ENCODE data around the gene STX16. TPM values are rescaled to one million over a fixed set of nuclear protein-coding genes. Genes with fewer than 3 reads are reported as not detected.

The STX16 gene
- total RNA-seq, 1 experiment from 2014 or later, result 38.0 TPM

DNA sequence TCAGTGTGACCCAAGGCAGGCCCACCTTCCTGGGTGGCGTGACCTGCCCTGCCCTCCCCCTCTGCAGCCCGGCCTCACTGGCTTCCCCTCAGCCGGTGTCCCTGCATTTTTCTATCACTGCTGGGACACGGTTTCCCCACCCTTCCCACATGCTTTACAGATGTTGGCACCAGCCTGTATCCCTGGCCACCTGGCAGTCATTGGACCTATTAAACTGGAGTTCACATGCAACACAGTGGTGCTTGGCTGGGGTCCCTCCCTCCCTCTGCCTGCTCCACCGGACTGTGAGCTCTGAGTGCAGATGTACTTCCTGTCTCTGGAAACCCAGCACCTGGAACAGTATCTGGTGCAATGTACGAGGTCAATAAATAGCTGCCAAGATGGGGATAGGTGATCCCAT lies 25.5 kb upstream of the STX16 start:
- DNase-seq, result no peak
- Histone ChIP-seq H3K4me1 (peaks cover 35% of the 10 kb centered on the region), H3K36me3 (no peaks in the 10 kb centered on the region), H3K27ac (no peak overlapping the region), H3K9me3 (replicated peaks) (no peaks in the 10 kb centered on the region), H3K4me3 (no peak overlapping the region), H3K27me3 (no peaks in the 10 kb centered on the region)

DNA sequence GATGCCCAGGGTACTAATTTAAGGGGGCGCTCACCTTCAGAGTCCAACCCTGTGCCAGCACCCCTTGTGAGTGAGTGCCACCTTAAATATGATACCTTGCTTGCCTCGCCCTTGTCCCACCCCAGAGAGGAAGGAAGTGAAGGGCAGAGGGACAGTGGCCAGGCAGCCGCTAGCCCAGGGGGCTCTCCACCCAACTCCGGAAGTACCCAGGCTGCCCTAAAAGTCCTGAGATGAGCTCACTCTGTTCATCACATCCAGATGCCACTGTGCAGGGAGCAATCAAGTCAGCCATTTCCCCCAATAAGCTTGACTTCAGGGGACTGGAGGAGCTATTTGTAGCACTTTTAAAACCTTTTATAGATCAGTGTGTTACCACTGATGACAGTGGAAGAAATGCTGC lies 25.0 kb upstream of the STX16 start:
- Histone ChIP-seq H3K4me1 (peaks cover 38% of the 10 kb centered on the region), H3K4me3 (no peak overlapping the region), H3K27ac (no peak overlapping the region), H3K9me3 (replicated peaks) (no peaks in the 10 kb centered on the region), H3K27me3 (no peaks in the 10 kb centered on the region), H3K36me3 (no peaks in the 10 kb centered on the region)
- DNase-seq, result no peak

DNA sequence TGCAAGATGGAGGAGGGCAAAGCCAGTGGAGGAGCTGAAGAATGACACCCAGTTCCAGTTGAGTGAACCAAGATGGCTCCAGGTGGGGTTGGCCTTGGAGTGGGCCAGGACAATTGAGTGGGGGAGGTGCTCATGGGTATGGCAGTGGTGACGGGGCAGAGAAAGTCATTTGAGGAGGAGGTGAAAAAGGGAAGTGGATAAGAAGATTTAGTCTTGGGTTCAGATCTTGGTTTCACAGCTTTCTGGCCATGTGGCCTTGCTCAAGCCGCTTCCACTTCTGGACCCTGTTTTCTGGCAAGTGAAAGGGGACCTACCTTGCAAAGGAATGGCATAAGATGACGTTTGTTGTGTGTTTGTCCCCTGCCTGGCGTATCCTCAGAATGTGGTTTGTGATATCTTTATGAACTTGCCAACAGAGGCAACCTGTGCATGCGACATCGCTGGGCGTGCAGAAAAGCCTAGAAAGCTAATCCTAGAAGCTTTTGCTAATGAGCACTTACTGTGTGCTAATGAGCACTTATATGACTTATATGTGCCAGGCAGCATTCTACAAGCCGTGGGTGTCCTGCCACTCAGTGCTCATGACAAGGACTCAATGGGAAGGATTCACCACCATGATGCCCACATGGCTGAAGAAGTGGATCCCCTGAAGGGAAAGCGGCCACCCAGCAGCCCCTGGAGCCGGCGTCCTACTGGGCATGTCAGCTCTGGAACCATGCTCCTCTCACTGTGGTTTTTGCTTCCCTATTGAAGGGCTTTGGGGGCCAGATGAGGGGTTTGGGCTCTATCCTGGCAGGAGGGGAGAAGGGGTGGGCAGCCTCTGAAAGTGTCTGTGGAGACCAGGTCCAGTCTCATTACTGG lies 23.6 kb upstream of the STX16 start:
- Histone ChIP-seq H3K27ac (no peak overlapping the region), H3K9me3 (replicated peaks) (no peaks in the 10 kb centered on the region), H3K4me3 (no peak overlapping the region), H3K27me3 (no peaks in the 10 kb centered on the region), H3K36me3 (no peaks in the 10 kb centered on the region), H3K4me1 (peaks cover 38% of the 10 kb centered on the region)
- DNase-seq, result no peak

DNA sequence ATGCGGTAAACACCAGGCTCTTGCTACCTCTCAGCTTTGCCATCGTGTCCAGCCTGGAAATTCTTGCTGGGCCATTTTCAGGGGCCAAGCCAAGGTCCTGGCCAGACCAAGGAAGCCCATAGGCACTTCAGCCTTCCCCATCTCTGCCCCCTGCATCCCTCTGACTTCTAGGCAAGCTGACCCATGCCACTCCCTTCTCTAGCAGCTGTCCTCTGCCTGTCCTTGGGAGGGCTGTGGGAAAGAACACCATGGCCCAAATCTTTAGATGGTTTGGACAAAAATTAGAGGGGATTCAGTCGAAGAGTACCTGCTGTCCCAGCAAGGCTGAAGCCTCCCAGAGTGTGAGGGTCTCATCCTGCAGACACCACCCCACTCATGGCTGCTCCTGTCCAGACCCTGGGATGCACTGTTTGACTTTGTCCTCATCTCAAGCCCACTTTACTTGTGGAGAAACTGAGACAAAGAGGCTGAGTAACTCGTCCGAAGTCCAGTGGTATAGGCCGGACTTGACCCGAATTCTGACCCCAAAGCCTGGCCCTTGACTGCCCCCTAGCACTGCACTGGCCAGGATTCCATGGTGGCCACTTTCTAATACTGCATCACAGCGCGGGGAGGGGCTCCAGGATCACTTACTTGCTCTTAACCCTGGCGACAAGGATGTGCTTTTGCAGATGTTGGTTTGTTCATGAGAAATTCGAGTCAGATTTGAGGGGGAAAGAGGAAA lies 22.4 kb upstream of the STX16 start:
- Histone ChIP-seq H3K4me3 (no peak overlapping the region), H3K4me1 (peaks cover 35% of the 10 kb centered on the region), H3K9me3 (replicated peaks) (no peaks in the 10 kb centered on the region), H3K27me3 (no peaks in the 10 kb centered on the region), H3K27ac (peak overlapping the region; percentile 77), H3K36me3 (no peaks in the 10 kb centered on the region)
- DNase-seq, result peak in 1 of 2 experiments; percentile 54

- Histone ChIP-seq H3K36me3 (no peaks in the 10 kb centered on the region), H3K4me3 (no peak overlapping the region), H3K4me1 (peaks cover 32% of the 10 kb centered on the region), H3K27me3 (no peaks in the 10 kb centered on the region), H3K9me3 (replicated peaks) (no peaks in the 10 kb centered on the region), H3K27ac (peak overlapping the region; percentile 77)
- DNase-seq, result peak; percentile 91 to 94
Measured at GRCh38 chr20:58629215-58629580, 21.9 kb upstream of the STX16 start.

DNA sequence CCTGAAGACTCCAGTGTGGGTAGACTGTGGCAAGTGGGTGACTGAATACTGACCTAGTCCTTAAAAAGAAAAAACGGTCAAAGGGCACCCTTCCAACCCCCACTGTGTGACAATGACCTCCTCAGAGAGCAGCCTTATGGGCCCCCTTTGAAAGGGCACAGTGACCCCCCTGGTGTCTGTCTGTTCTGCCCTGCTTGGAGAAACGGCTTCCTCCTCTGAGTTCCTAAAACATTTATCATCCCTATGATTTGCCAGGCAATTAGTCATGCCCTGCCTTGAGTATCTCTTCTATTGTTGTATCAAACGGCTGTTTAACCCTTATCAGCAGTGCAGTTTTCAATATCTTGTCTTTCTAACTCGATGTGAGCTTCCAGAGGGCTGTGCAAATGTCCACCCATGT lies 21.0 kb upstream of the STX16 start:
- Histone ChIP-seq H3K27me3 (no peaks in the 10 kb centered on the region), H3K36me3 (no peaks in the 10 kb centered on the region), H3K27ac (peak overlapping the region; percentile 77), H3K4me3 (no peak overlapping the region), H3K4me1 (peaks cover 36% of the 10 kb centered on the region), H3K9me3 (replicated peaks) (no peaks in the 10 kb centered on the region)
- peak; percentile 48 to 68 for DNase-seq

- H3K4me1 ChIP-seq, result peaks cover 40% of the 10 kb centered on the region
Measured at GRCh38 chr20:58633161-58634053, 17.7 kb upstream of the STX16 start.

GRCh38 chr20:58634059-58634458 lies 17.0 kb upstream of the STX16 start:
- H3K4me1 ChIP-seq, result peaks cover 33% of the 10 kb centered on the region
- H3K9me3 ChIP-seq (replicated peaks), result no peaks in the 10 kb centered on the region
- no peak overlapping the region; the same call in 1 of the 2 replicates for H3K4me3 ChIP-seq
- H3K36me3 ChIP-seq, result no peaks in the 10 kb centered on the region
- H3K27ac ChIP-seq, result no peak overlapping the region
- DNase-seq, result no peak
- peaks cover 4% of the 10 kb centered on the region; the same call in 1 of the 2 replicates for H3K27me3 ChIP-seq

More at GRCh38 chr20:58633161-58634053, 17.7 kb upstream of the STX16 start:
- Histone ChIP-seq H3K4me3 (no peak overlapping the region), H3K9me3 (replicated peaks) (no peaks in the 10 kb centered on the region), H3K27me3 (peaks cover 4% of the 10 kb centered on the region; the same call in 1 of the 2 replicates), H3K36me3 (no peaks in the 10 kb centered on the region), H3K27ac (no peak overlapping the region)
- no peak for DNase-seq

GRCh38 chr20:58634521-58635278 lies 16.4 kb upstream of the STX16 start:
- Histone ChIP-seq H3K9me3 (replicated peaks) (no peaks in the 10 kb centered on the region), H3K4me3 (peak overlapping the region; percentile 31), H3K4me1 (peaks cover 27% of the 10 kb centered on the region), H3K27ac (no peak overlapping the region), H3K36me3 (no peaks in the 10 kb centered on the region), H3K27me3 (peaks cover 6% of the 10 kb centered on the region; the same call in 1 of the 2 replicates)
- DNase-seq, result peak; percentile 59 to 65

DNA sequence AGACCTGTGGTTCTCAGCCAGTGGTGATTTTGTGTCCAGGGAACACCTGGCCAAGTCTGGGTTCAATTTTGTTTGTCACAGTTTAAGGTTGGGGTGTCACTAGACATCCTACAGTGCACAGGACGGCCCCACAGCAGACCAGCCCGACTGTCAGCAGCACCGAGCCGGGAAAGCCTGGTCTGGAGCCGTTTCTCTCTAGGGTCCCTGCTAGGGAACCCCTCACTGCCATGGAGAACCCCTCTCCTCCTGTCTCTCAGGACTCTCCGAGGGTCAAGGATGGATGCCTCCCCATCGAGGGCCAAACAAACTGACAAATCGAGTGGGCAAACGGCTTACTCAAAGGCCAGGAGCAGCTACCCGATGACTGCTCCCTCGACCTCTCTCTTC lies 15.8 kb upstream of the STX16 start:
- DNase-seq, result no peak
- H3K27me3 ChIP-seq, result peaks cover 6% of the 10 kb centered on the region; the same call in 1 of the 2 replicates
- H3K27ac ChIP-seq, result no peak overlapping the region
- no peaks in the 10 kb centered on the region for H3K9me3 ChIP-seq (replicated peaks)
- peaks cover 21% of the 10 kb centered on the region for H3K4me1 ChIP-seq
- H3K4me3 ChIP-seq, result no peak overlapping the region
- H3K36me3 ChIP-seq, result no peaks in the 10 kb centered on the region

- Histone ChIP-seq H3K27ac (no peak overlapping the region), H3K4me1 (peaks cover 15% of the 10 kb centered on the region; the same call in 1 of the 2 replicates), H3K27me3 (peaks cover 9% of the 10 kb centered on the region), H3K9me3 (replicated peaks) (no peaks in the 10 kb centered on the region), H3K36me3 (no peaks in the 10 kb centered on the region), H3K4me3 (no peak overlapping the region)
- DNase-seq, result no peak
Measured at GRCh38 chr20:58636396-58636982, 14.6 kb upstream of the STX16 start.

- Histone ChIP-seq H3K27ac (no peak overlapping the region), H3K4me1 (peaks cover 15% of the 10 kb centered on the region; the same call in 1 of the 2 replicates), H3K9me3 (replicated peaks) (no peaks in the 10 kb centered on the region), H3K27me3 (peaks cover 9% of the 10 kb centered on the region), H3K36me3 (no peaks in the 10 kb centered on the region), H3K4me3 (no peak overlapping the region)
- DNase-seq, result peak in 1 of 2 experiments; percentile 37
Measured at GRCh38 chr20:58636983-58637421, 14.1 kb upstream of the STX16 start.

DNA sequence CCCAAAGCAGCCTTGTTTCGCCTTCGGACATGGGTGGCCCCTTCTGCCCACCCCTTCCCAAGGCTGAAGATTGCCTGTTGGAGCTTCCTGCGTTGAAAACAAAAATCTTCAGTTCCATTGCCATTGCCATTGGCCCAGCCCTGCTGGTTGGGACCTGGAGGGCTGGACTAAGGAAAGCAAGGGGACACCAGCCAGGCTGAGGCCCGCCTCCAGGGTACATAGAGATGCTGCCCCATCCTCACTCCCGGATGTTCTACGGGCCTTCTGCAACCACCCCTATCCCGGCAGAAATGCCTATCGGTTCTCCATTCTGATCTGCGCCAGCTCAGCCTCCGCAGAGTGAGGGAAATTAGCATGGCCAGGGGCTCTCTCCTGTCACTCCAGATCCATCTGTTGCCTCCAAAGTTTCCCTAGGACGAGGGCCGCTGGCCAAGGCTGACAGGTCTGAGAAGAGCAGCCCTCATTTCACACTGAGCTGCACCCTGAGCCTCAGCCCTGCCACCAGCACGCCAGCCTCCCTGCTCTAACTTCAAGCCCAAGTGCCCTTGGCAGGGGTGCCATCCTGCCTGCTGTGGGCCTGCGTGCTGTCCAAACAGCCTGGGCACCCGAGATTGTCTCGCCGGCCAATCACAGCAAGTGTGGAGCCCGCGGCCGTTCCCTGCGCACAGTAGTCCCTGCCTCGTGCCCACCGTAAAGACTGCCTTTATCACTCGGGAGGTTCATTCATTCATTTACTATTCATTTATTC lies 13.4 kb upstream of the STX16 start:
- no peak for DNase-seq
- H3K36me3 ChIP-seq, result no peaks in the 10 kb centered on the region
- H3K27me3 ChIP-seq, result peaks cover 9% of the 10 kb centered on the region

More for the DNA sequence above, 13.4 kb upstream of the STX16 start:
- H3K9me3 ChIP-seq (replicated peaks), result no peaks in the 10 kb centered on the region
- peaks cover 15% of the 10 kb centered on the region; the same call in 1 of the 2 replicates for H3K4me1 ChIP-seq
- H3K4me3 ChIP-seq, result no peak overlapping the region
- H3K27ac ChIP-seq, result no peak overlapping the region
